GM12872 (cell line): ENCODE data around the gene CD2.

Experiments used
- TF ChIP-seq, protein P1 (sequence below): IDR thresholded peaks from 3 replicates; pipeline ENCODE4 v1.5.1; 2011; ENCODE audit warnings: low read depth, mild to moderate bottlenecking, low read length, moderate library complexity; ENCODE audit not compliant: insufficient read depth

Gene CD2

GRCh38 chr1:116754198-116754977 is at the start of gene CD2:
TSS of gene CD2 (plus strand) at chr1:116754430. CDS start at chr1:116754493, 63 bp downstream.
- TF ChIP-seq, protein P1, sequence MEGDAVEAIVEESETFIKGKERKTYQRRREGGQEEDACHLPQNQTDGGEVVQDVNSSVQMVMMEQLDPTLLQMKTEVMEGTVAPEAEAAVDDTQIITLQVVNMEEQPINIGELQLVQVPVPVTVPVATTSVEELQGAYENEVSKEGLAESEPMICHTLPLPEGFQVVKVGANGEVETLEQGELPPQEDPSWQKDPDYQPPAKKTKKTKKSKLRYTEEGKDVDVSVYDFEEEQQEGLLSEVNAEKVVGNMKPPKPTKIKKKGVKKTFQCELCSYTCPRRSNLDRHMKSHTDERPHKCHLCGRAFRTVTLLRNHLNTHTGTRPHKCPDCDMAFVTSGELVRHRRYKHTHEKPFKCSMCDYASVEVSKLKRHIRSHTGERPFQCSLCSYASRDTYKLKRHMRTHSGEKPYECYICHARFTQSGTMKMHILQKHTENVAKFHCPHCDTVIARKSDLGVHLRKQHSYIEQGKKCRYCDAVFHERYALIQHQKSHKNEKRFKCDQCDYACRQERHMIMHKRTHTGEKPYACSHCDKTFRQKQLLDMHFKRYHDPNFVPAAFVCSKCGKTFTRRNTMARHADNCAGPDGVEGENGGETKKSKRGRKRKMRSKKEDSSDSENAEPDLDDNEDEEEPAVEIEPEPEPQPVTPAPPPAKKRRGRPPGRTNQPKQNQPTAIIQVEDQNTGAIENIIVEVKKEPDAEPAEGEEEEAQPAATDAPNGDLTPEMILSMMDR: no peak

GRCh38 chr1:116706123-116706522 is 48.1 kb upstream of the CD2 start:
- TF ChIP-seq, protein P1: no peak

DNA sequence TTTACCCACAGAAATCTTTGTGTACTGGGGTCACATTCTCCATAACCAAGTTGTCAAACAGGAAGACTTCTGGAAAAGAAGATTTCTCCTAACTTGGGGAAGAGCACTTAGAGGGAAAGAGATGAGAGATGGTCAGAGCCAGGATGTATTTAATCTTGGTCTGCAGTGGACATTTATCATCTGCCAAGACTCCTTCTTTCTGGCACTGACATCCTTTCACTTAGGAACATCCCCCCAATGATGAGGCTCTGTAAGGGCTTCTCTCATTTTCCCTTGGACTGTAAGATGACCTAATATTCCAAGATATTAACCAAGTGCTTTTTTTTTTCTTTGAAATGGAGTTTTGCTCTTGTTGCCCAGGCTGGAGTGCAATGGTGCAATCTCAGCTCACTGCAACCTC is 47.4 kb upstream of the CD2 start:
- TF ChIP-seq, protein P1: no peak

- TF ChIP-seq, protein P1: no peak
Observed at GRCh38 chr1:116708255-116708900, 45.9 kb upstream of the CD2 start.

- TF ChIP-seq, protein P1: no peak
Observed at GRCh38 chr1:116709666-116710167, 44.5 kb upstream of the CD2 start.

GRCh38 chr1:116710420-116711262 is 43.6 kb upstream of the CD2 start:
- TF ChIP-seq, protein P1: no peak
